Neural progenitor cell (in vitro differentiated cells): Measurements from ENCODE around the gene SLC30A2. TPM values are rescaled to one million over a fixed set of nuclear protein-coding genes. Genes with fewer than 3 reads are reported as not detected.
A peak's percentile ranks its signal among the peaks of the same experiment; 100 is the strongest.

Source experiments
- DNase-seq: peaks from one replicate; pipeline ENCODE4 v3.0.0-alpha.2; 2016; ENCODE audit warnings: low spot score
- H2AFZ ChIP-seq: fragments of 200-600 bp; sonication (generic); replicated peaks from 2 replicates; pipeline ENCODE4 v1.6.1; 2016; ENCODE audit warnings: antibody characterized with exemption
- H3F3A ChIP-seq: fragments of 200-600 bp; sonication (generic); 2 replicates; pipeline ENCODE4 v1.6.1; 2016; ENCODE audit warnings: antibody characterized with exemption, low read depth
- H3K27ac ChIP-seq: fragments of 200-600 bp; sonication (generic); 2 replicates; pipeline ENCODE4 v1.5.1; 2016; ENCODE audit warnings: mild to moderate bottlenecking
- H3K27me3 ChIP-seq: fragments of 200-600 bp; sonication (generic); 2 replicates; pipeline ENCODE4 v1.6.1; 2016; ENCODE audit warnings: mild to moderate bottlenecking, moderate library complexity
- H3K36me3 ChIP-seq: fragments of 200-600 bp; sonication (generic); 2 replicates; pipeline ENCODE4 v1.5.1; 2016
- H3K4me1 ChIP-seq: fragments of 200-600 bp; sonication (generic); 2 replicates; pipeline ENCODE4 v1.6.1; 2016; ENCODE audit warnings: mixed run types
- H3K4me2 ChIP-seq: fragments of 200-600 bp; sonication (generic); 2 replicates; pipeline ENCODE4 v1.6.1; 2016
- H3K4me3 ChIP-seq: fragments of 200-600 bp; sonication (generic); 2 replicates; pipeline ENCODE4 v1.5.1; 2016
- H3K79me2 ChIP-seq: fragments of 200-600 bp; sonication (generic); 2 replicates; pipeline ENCODE4 v1.6.1; 2016; ENCODE audit warnings: low read depth
- H3K9ac ChIP-seq: fragments of 200-600 bp; sonication (generic); 2 replicates; pipeline ENCODE4 v1.6.1; 2016
- H3K9me3 ChIP-seq: fragments of 200-600 bp; sonication (generic); 2 replicates; pipeline ENCODE4 v1.5.1; 2016; ENCODE audit warnings: low read depth
- H4K20me1 ChIP-seq: fragments of 200-600 bp; sonication (generic); 2 replicates; pipeline ENCODE4 v1.6.1; 2016; ENCODE audit warnings: low read depth
- H3K27ac Mint-ChIP-seq: 3 replicates; pipeline ENCODE4 v1.8.0; 2021; ENCODE audit warnings: mixed read lengths
- H3K27me3 Mint-ChIP-seq: 2 replicates; pipeline ENCODE4 v1.8.0; 2022; ENCODE audit warnings: low read depth, mild to moderate bottlenecking, inconsistent platforms, moderate library complexity, mixed read lengths; ENCODE audit not compliant: insufficient read depth
- H3K36me3 Mint-ChIP-seq: 3 replicates; pipeline ENCODE4 v1.8.0; 2021; ENCODE audit warnings: mixed read lengths
- H3K4me1 Mint-ChIP-seq: 3 replicates; pipeline ENCODE4 v1.8.0; 2021; ENCODE audit warnings: mixed read lengths
- H3K4me3 Mint-ChIP-seq: 3 replicates; pipeline ENCODE4 v1.8.0; 2021; ENCODE audit warnings: mild to moderate bottlenecking, moderate library complexity, mixed read lengths
- H3K9me3 Mint-ChIP-seq: 3 replicates; pipeline ENCODE4 v1.8.0; 2020; ENCODE audit warnings: mixed read lengths
- CTCF ChIP-seq: fragments of 200-600 bp; sonication (generic); IDR thresholded peaks from 2 replicates; pipeline ENCODE4 v1.5.1; 2017; ENCODE audit warnings: antibody characterized with exemption, mild to moderate bottlenecking
- EZH2 ChIP-seq: fragments of 200-600 bp; sonication (generic); IDR thresholded peaks from 2 replicates; pipeline ENCODE4 v1.6.1; 2017; ENCODE audit warnings: antibody characterized with exemption, mild to moderate bottlenecking, moderate library complexity
- EZH2phosphoT487 ChIP-seq: fragments of 200-600 bp; sonication (generic); IDR thresholded peaks from 2 replicates; pipeline ENCODE4 v1.6.1; 2017; ENCODE audit warnings: antibody characterized with exemption
- total RNA-seq: library from RNA; depleted of rRNA; stranded (reverse); fragments of >200 nt; gene quantifications from 2 replicates; pipeline ENCODE4 v1.2.3, GENCODE V29; 2015; ENCODE audit warnings: low replicate concordance

Gene SLC30A2
- total RNA-seq, 1 donor from 2014 or later = not detected

GRCh38 chr1:26019641-26020315 is 26.1 kb downstream of the SLC30A2 start:
- Mint-ChIP-seq H3K27ac (peak overlapping the region; percentile 32), H3K9me3 (no peaks in the 10 kb centered on the region), H3K27me3 (peaks cover 5% of the 10 kb centered on the region), H3K36me3 (no peaks in the 10 kb centered on the region), H3K4me3 (no peak overlapping the region), H3K4me1 (peaks cover 73% of the 10 kb centered on the region)
- no peak for DNase-seq
- no peak for TF ChIP-seq EZH2
- no peak for TF ChIP-seq EZH2phosphoT487
- no peak for TF ChIP-seq CTCF
- no peaks in the 10 kb centered on the region for H3F3A ChIP-seq
- no peak overlapping the region for H3K9ac ChIP-seq
- no peak overlapping the region for H3K27ac ChIP-seq
- H3K4me3 ChIP-seq = no peak overlapping the region
- no peaks in the 10 kb centered on the region for H3K27me3 ChIP-seq
- H3K4me2 ChIP-seq = no peak overlapping the region
- H3K36me3 ChIP-seq = no peaks in the 10 kb centered on the region
- H3K4me1 ChIP-seq = peaks cover 16% of the 10 kb centered on the region
- no peak overlapping the region for H2AFZ ChIP-seq
- H3K79me2 ChIP-seq = no peaks in the 10 kb centered on the region
- H3K9me3 ChIP-seq = no peaks in the 10 kb centered on the region
- no peaks in the 10 kb centered on the region for H4K20me1 ChIP-seq

- no peak overlapping the region for H3K4me2 ChIP-seq
- peak overlapping the region; percentile 81 for H3K27ac Mint-ChIP-seq
- H3K27me3 Mint-ChIP-seq = peaks cover 9% of the 10 kb centered on the region
- no peaks in the 10 kb centered on the region for H3K36me3 Mint-ChIP-seq
- H3F3A ChIP-seq = no peaks in the 10 kb centered on the region
- H3K4me1 Mint-ChIP-seq = peaks cover 52% of the 10 kb centered on the region
- no peaks in the 10 kb centered on the region for H3K9me3 Mint-ChIP-seq
- H2AFZ ChIP-seq = no peak overlapping the region
- no peaks in the 10 kb centered on the region for H3K36me3 ChIP-seq
- TF ChIP-seq EZH2phosphoT487 = no peak
- TF ChIP-seq CTCF = no peak
- TF ChIP-seq EZH2 = no peak
- peaks cover 16% of the 10 kb centered on the region for H3K4me1 ChIP-seq
- no peak overlapping the region for H3K27ac ChIP-seq
- no peak for DNase-seq
- no peaks in the 10 kb centered on the region for H4K20me1 ChIP-seq
- H3K9ac ChIP-seq = no peak overlapping the region
- no peak overlapping the region for H3K4me3 ChIP-seq
- no peak overlapping the region for H3K4me3 Mint-ChIP-seq
- H3K9me3 ChIP-seq = no peaks in the 10 kb centered on the region
- no peaks in the 10 kb centered on the region for H3K27me3 ChIP-seq
- H3K79me2 ChIP-seq = no peaks in the 10 kb centered on the region
Observed at GRCh38 chr1:26017606-26018005, 28.3 kb downstream of the SLC30A2 start.

DNA sequence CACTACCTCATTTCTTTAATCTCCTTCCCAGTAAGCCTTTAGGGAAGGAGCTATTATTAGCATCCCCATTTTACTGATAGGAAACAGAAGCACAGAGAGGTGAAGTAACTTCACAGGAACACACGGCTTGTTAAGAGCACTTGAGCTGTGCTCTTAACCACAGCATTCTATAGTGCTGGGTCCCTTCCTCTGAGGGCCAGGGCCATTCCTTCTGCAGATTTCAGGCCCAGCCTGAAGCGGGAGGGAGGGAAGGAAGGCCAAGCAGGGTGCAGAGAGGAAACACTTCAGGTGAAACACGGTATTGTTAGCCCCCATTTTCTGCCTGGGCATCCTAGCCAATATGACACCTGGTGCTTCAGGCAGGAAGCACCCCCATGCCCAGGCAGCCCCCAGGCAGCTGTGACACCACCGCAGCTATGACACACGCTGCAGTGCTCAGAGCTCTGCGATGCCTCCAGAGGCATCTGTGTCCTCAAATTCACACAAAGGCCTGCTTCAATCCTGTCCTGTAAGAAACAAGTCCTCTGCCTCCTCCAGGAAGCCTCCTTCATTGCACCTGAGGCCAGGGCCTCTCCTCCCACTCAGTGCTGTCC is 28.9 kb downstream of the SLC30A2 start:
- Mint-ChIP-seq H3K4me1 (peaks cover 51% of the 10 kb centered on the region), H3K36me3 (no peaks in the 10 kb centered on the region), H3K4me3 (no peak overlapping the region), H3K9me3 (no peaks in the 10 kb centered on the region), H3K27ac (peak overlapping the region; percentile 90), H3K27me3 (peaks cover 9% of the 10 kb centered on the region)
- Histone ChIP-seq H3K9me3 (no peaks in the 10 kb centered on the region), H3K4me2 (no peak overlapping the region), H3K27me3 (no peaks in the 10 kb centered on the region), H4K20me1 (no peaks in the 10 kb centered on the region), H3K4me3 (no peak overlapping the region), H3K9ac (no peak overlapping the region), H2AFZ (no peak overlapping the region), H3F3A (no peaks in the 10 kb centered on the region), H3K27ac (no peak overlapping the region), H3K79me2 (no peaks in the 10 kb centered on the region), H3K4me1 (peaks cover 16% of the 10 kb centered on the region), H3K36me3 (no peaks in the 10 kb centered on the region)
- no peak for TF ChIP-seq EZH2phosphoT487
- TF ChIP-seq EZH2 = no peak
- no peak for TF ChIP-seq CTCF
- no peak for DNase-seq
